Spleen (tissue), 11 donors: ENCODE results near the gene USP21. TPM values are rescaled to one million over a fixed set of nuclear protein-coding genes. Genes with fewer than 3 reads are reported as not detected.
A peak's percentile ranks its signal among the peaks of the same experiment; 100 is the strongest.

Experiments used
- DNase-seq: peaks from one replicate; pipeline ENCODE4 v3.0.0-alpha.2; 2020
- H3K27ac ChIP-seq, 8 donors: fragments of 200-600 bp; sonication (generic) in 7 of 8; 1 replicate in 4 of 8; 2 replicates in 4 of 8; pipeline versions ENCODE4 v1.5.0 to v1.8.0; 2016 to 2021; ENCODE audit warnings: inconsistent platforms in 4 of 8, mild to moderate bottlenecking in 4 of 8, moderate library complexity in 1 of 8
- H3K27me3 ChIP-seq, 7 donors: fragments of 200-600 bp; sonication (generic) in 6 of 7; replicated peaks in 1 of 7; 1 replicate in 4 of 7; 2 replicates in 3 of 7; pipeline versions ENCODE4 v1.5.0 to v1.8.0; 2016 to 2021; ENCODE audit warnings: inconsistent platforms in 3 of 7, mild to moderate bottlenecking in 1 of 7
- H3K36me3 ChIP-seq, 6 donors: fragments of 200-600 bp; sonication (generic) in 5 of 6; 1 replicate in 4 of 6; 2 replicates in 2 of 6; pipeline versions ENCODE4 v1.5.0 to v1.8.0; 2016 to 2021; ENCODE audit warnings: inconsistent platforms in 2 of 6
- H3K4me1 ChIP-seq, 6 donors: fragments of 200-600 bp; sonication (generic) in 5 of 6; 1 replicate in 3 of 6; 2 replicates in 3 of 6; pipeline versions ENCODE4 v1.5.0 to v1.8.0; 2016 to 2021; ENCODE audit warnings: inconsistent platforms in 3 of 6
- H3K4me3 ChIP-seq, 8 donors: fragments of 200-600 bp; sonication (generic) in 7 of 8; 1 replicate in 4 of 8; 2 replicates in 4 of 8; pipeline versions ENCODE4 v1.5.0 to v1.8.0; 2016 to 2021; ENCODE audit warnings: inconsistent platforms in 4 of 8, mild to moderate bottlenecking in 4 of 8, moderate library complexity in 2 of 8
- H3K9me3 ChIP-seq, 8 donors: fragments of 200-600 bp; sonication (generic) in 7 of 8; 1 replicate in 4 of 8; 2 replicates in 4 of 8; pipeline versions ENCODE4 v1.5.0 to v1.8.0; 2016 to 2021; ENCODE audit warnings: inconsistent platforms in 4 of 8
- CTCF ChIP-seq, 11 experiments: fragments of 200-600 bp in 7 of 11; fragments of 450-650 bp in 4 of 11; sonication (generic) in 4 of 11; IDR thresholded peaks in 8 of 11; conservative IDR thresholded peaks in 3 of 11; 1 replicate in 7 of 11; 2 replicates in 4 of 11; pipeline versions ENCODE4 v1.4.0 to v1.8.0; 2016 to 2021; ENCODE audit warnings: antibody characterized with exemption in 11 of 11, inconsistent platforms in 4 of 11, mild to moderate bottlenecking in 1 of 11
- POLR2A ChIP-seq, 3 donors: fragments of 450-650 bp; IDR thresholded peaks; one replicate each; pipeline ENCODE4 v1.5.1; 2017; ENCODE audit warnings: antibody characterized with exemption in 3 of 3, mild to moderate bottlenecking in 1 of 3
- POLR2AphosphoS5 ChIP-seq, 3 donors: sonication (generic); formaldehyde crosslinking; IDR thresholded peaks; one replicate each; pipeline ENCODE4 v1.5.1; 2017; ENCODE audit warnings: antibody characterized with exemption in 3 of 3
- WGBS, 5 donors: extraction: QIAGEN DNeasy Blood & Tissue Kit in 3 of 5; methylation state at CpG; one replicate each; pipeline versions ENCODE4 v1.1.5 to v1.1.7; 2013 to 2018; 5-methylcytosine and 5-hydroxymethylcytosine counted together
- intact Hi-C: fragments of 100-400 bp; cut with DNase I; formaldehyde crosslinking; loops from one replicate; pipeline ENCODE4 v1.15.0; 2023; ENCODE audit warnings: low total_unique reads
- polyA plus RNA-seq, 3 donors: library from polyadenylated mRNA; stranded (reverse); fragments of 200-250 nt; gene quantifications; one replicate each; pipeline ENCODE4 v1.2.1, GENCODE V29; 2013
- total RNA-seq, 7 donors: library from RNA; depleted of rRNA in 3 of 7; stranded (reverse); fragments of >200 nt in 3 of 7; fragmentation: NEBNext Ultra II Directional in 4 of 7; extraction: Animal tissue kit (Norgen Biotek cat#: 25700) in 4 of 7; gene quantifications; one replicate each; pipeline versions ENCODE4 v1.1.0 to v1.2.1, GENCODE V29; 2016 to 2021
- donor health status: healthy with polysubstance abuse.
- donor health status: DM: no; HTN: no; CAD: no; lungs with moderate emphysema.
- donor health status: DM: no; HTN: no; CAD: no.
- donor health status: Bipolar disorder and iron deficiency.
- donor health status: healthy.
- donor health status: DM: no; HTN: no; CAD: no.
- donor health status: DM: yes; HTN: yes; CAD: no.

USP21 gene
- total and polyA plus RNA-seq, 10 donors, result 17.9 to 33.0 (median 27.0) TPM

- H3K9me3 ChIP-seq, result no peaks in the 10 kb centered on the region
- intact Hi-C loops, result no loop called here
- no peak for TF ChIP-seq CTCF (IDR thresholded peaks at IDR 0.05 in 8 of 11, conservative IDR thresholded peaks at IDR 0.05 in 3 of 11)
- TF ChIP-seq POLR2AphosphoS5 (IDR thresholded peaks at IDR 0.05), result no peak
- TF ChIP-seq POLR2A (IDR thresholded peaks at IDR 0.05), result no peak
- H3K4me3 ChIP-seq, result no peak overlapping the region
- WGBS, 5 donors, result 73 to 91% (median 85%) methylated on average over 1 of the region's 1 CpG
- H3K4me1 ChIP-seq, result peaks cover 52 to 92% (median 79%) of the 10 kb centered on the region in 6 donors
- peak overlapping the region; percentile 58 to 92 (median 91) for H3K27ac ChIP-seq
- H3K36me3 ChIP-seq, result no peaks in the 10 kb centered on the region
- no peaks in the 10 kb centered on the region for H3K27me3 ChIP-seq
- DNase-seq, result peak; percentile 54
Measured at GRCh38 chr1:161182214-161182613, 22.9 kb downstream of the USP21 start.

GRCh38 chr1:161185282-161185682 is 26.0 kb downstream of the USP21 start:
- Histone ChIP-seq H3K4me1 (peaks cover 50 to 94% (median 86%) of the 10 kb centered on the region in 6 donors), H3K27me3 (no peaks in the 10 kb centered on the region), H3K9me3 (no peaks in the 10 kb centered on the region), H3K27ac (peak overlapping the region; percentile 76 to 92 (median 91)), H3K4me3 (peak overlapping the region in 3 of 8 donors; percentile 25 to 56 (median 26)), H3K36me3 (no peaks in the 10 kb centered on the region)
- no peak for TF ChIP-seq POLR2A (IDR thresholded peaks at IDR 0.05)
- peak in 2 of 3 donors; percentile 26 to 81 for TF ChIP-seq POLR2AphosphoS5 (IDR thresholded peaks at IDR 0.05)
- intact Hi-C loops, result no loop called here
- 0 to 1% (median 0%) methylated on average over 3 of the region's 3 CpGs for WGBS, 5 donors
- peak; percentile 88 for DNase-seq

GRCh38 chr1:161185732-161186311 is 26.5 kb downstream of the USP21 start:
- H3K9me3 ChIP-seq, result no peaks in the 10 kb centered on the region
- H3K4me1 ChIP-seq, result peaks cover 50 to 94% (median 84%) of the 10 kb centered on the region in 6 donors
- whole genome bisulfite sequencing, 5 donors, result 0 to 7% (median 1%) methylated on average over 2 of the region's 2 CpGs
- peaks cover 0 to under 1% (median 0%) of the 10 kb centered on the region in 6 donors for H3K36me3 ChIP-seq
- H3K27ac ChIP-seq, result peak overlapping the region; percentile 76 to 92 (median 91)
- DNase-seq, result peak; percentile 72
- intact Hi-C loops, result no loop called here
- peak overlapping the region in 2 of 8 donors; percentile 25 to 56 for H3K4me3 ChIP-seq
- H3K27me3 ChIP-seq, result no peaks in the 10 kb centered on the region
- peak in 1 of 11 experiments; percentile 4 for TF ChIP-seq CTCF (IDR thresholded peaks at IDR 0.05 in 8 of 11, conservative IDR thresholded peaks at IDR 0.05 in 3 of 11)
- peak in 1 of 3 donors; percentile 18 for TF ChIP-seq POLR2A (IDR thresholded peaks at IDR 0.05)
- peak in 1 of 3 donors; percentile 41 for TF ChIP-seq POLR2AphosphoS5 (IDR thresholded peaks at IDR 0.05)

GRCh38 chr1:161187311-161187710 is 28.0 kb downstream of the USP21 start:
- no peak overlapping the region for H3K4me3 ChIP-seq
- H3K4me1 ChIP-seq, result peaks cover 45 to 94% (median 80%) of the 10 kb centered on the region in 6 donors
- peak overlapping the region; percentile 76 to 92 (median 91) for H3K27ac ChIP-seq
- H3K9me3 ChIP-seq, result no peaks in the 10 kb centered on the region
- H3K27me3 ChIP-seq, result no peaks in the 10 kb centered on the region
- WGBS, 5 donors, result 54 to 67% (median 60%) methylated on average over 3 of the region's 3 CpGs
- peaks cover 0 to 8% (median 0%) of the 10 kb centered on the region in 6 donors for H3K36me3 ChIP-seq
- intact Hi-C loops, result no loop called here
- peak; percentile 77 for DNase-seq
- no peak for TF ChIP-seq CTCF (IDR thresholded peaks at IDR 0.05 in 8 of 11, conservative IDR thresholded peaks at IDR 0.05 in 3 of 11)
- TF ChIP-seq POLR2AphosphoS5 (IDR thresholded peaks at IDR 0.05), result no peak
- no peak for TF ChIP-seq POLR2A (IDR thresholded peaks at IDR 0.05)
